ENCODE data around the gene MCRIP2. TPM values are rescaled to one million over a fixed set of nuclear protein-coding genes. Genes with fewer than 3 reads are reported as not detected.

Gene MCRIP2
- total and polyA plus RNA-seq, 9 of the 15 experiments (the other 6 are each of a cell fraction or from before 2014, with no cell fraction given), result 0.80 to 120 (median 35.2) TPM

DNA sequence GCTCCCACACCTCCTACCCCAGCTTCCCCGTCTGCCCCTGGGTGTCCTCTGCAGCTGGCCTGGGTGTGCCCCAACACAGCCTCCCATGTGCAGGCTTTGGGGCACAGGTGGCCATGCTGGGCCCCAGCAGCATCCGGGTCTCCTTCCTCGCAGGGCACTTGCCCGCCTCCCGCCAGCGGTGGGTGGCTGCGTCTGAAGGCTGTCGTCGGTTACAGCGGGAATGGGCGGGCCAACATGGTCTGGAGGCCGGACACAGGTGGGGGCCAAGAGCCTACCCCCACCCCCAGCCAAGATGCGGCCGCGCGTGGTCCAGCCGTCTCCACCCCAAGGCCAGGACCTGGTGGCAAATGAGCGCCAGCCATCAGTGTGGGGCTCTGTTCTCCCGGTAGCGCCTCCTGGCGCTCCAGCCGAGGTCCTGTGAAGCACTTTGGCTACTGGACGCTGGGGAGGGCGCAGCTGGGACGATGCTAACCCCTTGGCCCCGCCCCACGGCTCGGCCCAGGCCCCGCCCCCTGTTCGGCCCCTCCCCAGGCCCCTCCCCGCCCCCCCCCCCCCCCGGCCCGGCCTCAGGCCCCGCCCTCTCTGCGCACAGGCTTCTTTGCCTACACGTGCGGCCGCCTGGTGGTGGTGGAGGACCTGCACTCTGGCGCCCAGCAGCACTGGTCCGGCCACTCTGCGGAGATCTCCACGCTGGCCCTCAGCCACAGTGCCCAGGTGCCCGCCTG lies 19.0 kb downstream of the MCRIP2 start (continued):
- no peak for TF ChIP-seq SIRT6 (IDR thresholded peaks at IDR 0.05; ENCODE audit: low read depth, low read length)
- TF ChIP-seq, protein P1, sequence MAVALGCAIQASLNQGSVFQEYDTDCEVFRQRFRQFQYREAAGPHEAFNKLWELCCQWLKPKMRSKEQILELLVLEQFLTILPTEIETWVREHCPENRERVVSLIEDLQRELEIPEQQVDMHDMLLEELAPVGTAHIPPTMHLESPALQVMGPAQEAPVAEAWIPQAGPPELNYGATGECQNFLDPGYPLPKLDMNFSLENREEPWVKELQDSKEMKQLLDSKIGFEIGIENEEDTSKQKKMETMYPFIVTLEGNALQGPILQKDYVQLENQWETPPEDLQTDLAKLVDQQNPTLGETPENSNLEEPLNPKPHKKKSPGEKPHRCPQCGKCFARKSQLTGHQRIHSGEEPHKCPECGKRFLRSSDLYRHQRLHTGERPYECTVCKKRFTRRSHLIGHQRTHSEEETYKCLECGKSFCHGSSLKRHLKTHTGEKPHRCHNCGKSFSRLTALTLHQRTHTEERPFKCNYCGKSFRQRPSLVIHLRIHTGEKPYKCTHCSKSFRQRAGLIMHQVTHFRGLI (CRISPR knock-in tag; IDR thresholded peaks at IDR 0.05), result no peak
- no peak for TF ChIP-seq BRD4 (IDR thresholded peaks at IDR 0.05)
- peak; percentile 39; the same call in 1 of the 2 replicates for TF ChIP-seq GATAD2B (IDR thresholded peaks at IDR 0.05; ENCODE audit: borderline replicate concordance)
- no peak for TF ChIP-seq ZNF274 (IDR thresholded peaks at IDR 0.05; ENCODE audit: borderline replicate concordance, low read depth, low read length)
- TF ChIP-seq KLF6 (CRISPR knock-in tag; IDR thresholded peaks at IDR 0.05; ENCODE audit: borderline replicate concordance), result no peak
- TF ChIP-seq POLR2AphosphoS2 (IDR thresholded peaks at IDR 0.05; ENCODE audit: low read length), result no peak
- 0 out of 2 replicates have a peak, but pooled peaks have one; percentile 53 for TF ChIP-seq RUNX1 (IDR thresholded peaks at IDR 0.05; ENCODE audit: low read depth)
- no peak for TF ChIP-seq ZNF436 (CRISPR knock-in tag; IDR thresholded peaks at IDR 0.05)
- TF ChIP-seq NEUROD1 (IDR thresholded peaks at IDR 0.05; ENCODE audit: borderline replicate concordance, low read depth, low read length, partially characterized antibody), result peak; percentile 24
- TF ChIP-seq KLF1 (tag; IDR thresholded peaks at IDR 0.05), result no peak
- no peak for TF ChIP-seq SREBF1 (IDR thresholded peaks at IDR 0.05; ENCODE audit: borderline replicate concordance, low read depth, low read length)
- TF ChIP-seq ELF1 (tag; IDR thresholded peaks at IDR 0.05), result no peak
- TF ChIP-seq TAL1 (IDR thresholded peaks at IDR 0.05), result no peak
- no peak for TF ChIP-seq ZBTB1 (CRISPR knock-in tag; IDR thresholded peaks at IDR 0.05; ENCODE audit: borderline replicate concordance, low read depth)
- TF ChIP-seq NFATC3 (IDR thresholded peaks at IDR 0.05), result no peak
- no peak for TF ChIP-seq ZNF134 (CRISPR knock-in tag; conservative IDR thresholded peaks at IDR 0.05)
- TF ChIP-seq, protein P2, sequence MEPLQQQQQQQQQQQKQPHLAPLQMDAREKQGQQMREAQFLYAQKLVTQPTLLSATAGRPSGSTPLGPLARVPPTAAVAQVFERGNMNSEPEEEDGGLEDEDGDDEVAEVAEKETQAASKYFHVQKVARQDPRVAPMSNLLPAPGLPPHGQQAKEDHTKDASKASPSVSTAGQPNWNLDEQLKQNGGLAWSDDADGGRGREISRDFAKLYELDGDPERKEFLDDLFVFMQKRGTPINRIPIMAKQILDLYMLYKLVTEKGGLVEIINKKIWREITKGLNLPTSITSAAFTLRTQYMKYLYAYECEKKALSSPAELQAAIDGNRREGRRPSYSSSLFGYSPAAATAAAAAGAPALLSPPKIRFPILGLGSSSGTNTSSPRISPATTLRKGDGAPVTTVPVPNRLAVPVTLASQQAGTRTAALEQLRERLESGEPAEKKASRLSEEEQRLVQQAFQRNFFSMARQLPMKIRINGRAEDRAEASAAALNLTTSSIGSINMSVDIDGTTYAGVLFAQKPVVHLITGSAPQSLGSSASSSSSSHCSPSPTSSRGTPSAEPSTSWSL (CRISPR knock-in tag; IDR thresholded peaks at IDR 0.05; ENCODE audit: borderline replicate concordance), result no peak
- TF ChIP-seq, protein P3, sequence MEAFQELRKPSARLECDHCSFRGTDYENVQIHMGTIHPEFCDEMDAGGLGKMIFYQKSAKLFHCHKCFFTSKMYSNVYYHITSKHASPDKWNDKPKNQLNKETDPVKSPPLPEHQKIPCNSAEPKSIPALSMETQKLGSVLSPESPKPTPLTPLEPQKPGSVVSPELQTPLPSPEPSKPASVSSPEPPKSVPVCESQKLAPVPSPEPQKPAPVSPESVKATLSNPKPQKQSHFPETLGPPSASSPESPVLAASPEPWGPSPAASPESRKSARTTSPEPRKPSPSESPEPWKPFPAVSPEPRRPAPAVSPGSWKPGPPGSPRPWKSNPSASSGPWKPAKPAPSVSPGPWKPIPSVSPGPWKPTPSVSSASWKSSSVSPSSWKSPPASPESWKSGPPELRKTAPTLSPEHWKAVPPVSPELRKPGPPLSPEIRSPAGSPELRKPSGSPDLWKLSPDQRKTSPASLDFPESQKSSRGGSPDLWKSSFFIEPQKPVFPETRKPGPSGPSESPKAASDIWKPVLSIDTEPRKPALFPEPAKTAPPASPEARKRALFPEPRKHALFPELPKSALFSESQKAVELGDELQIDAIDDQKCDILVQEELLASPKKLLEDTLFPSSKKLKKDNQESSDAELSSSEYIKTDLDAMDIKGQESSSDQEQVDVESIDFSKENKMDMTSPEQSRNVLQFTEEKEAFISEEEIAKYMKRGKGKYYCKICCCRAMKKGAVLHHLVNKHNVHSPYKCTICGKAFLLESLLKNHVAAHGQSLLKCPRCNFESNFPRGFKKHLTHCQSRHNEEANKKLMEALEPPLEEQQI (IDR thresholded peaks at IDR 0.05), result no peak
- TF ChIP-seq, protein P4, sequence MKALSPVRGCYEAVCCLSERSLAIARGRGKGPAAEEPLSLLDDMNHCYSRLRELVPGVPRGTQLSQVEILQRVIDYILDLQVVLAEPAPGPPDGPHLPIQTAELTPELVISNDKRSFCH (CRISPR knock-in tag; IDR thresholded peaks at IDR 0.05), result no peak
- TF ChIP-seq, protein P4 (tag; IDR thresholded peaks at IDR 0.05), result no peak
- TF ChIP-seq TFAM (CRISPR knock-in tag; conservative IDR thresholded peaks at IDR 0.05), result no peak
